Measurements from ENCODE around the gene INTU. TPM values are rescaled to one million over a fixed set of nuclear protein-coding genes. Genes with fewer than 3 reads are reported as not detected.
"Not testable (repeated sequence)": the region's sequence is repeated elsewhere in the genome, so short reads cannot be mapped to it uniquely, and the experiment has no call there.

Gene INTU
- total RNA-seq, 3 donors from 2014 or later (not counting 1 experiment from before 2014, with no cell fraction given) = 0.08 to 0.43 (median 0.16) TPM

DNA sequence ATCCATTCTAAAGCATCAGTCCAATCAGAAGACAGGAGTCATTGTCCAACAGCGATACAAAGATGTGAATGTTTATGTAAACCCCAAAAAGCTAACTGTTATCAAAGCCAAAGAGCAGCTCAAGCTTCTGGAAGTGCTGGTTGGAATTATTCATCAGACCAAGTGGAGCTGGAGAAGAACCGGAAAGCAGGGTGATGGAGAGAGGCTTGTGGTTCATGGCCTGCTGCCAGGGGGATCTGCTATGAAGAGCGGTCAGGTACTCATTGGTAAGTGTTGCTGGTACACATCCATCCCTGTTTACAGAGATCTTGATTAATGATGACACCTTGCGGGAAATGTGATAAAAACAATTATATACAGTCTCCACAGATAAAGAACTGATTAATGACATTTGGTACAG lies 11.0 kb downstream of the INTU start:
- no peak for ATAC-seq
- WGBS (ENCODE audit: insufficient coverage) = 87% methylated on average over 3 of the region's 4 CpGs
- Mint-ChIP-seq H3K36me3 (no peaks in the 10 kb centered on the region), H3K27me3 (ENCODE audit: low read depth in 2 of 2) (peaks cover 0 to 3% of the 10 kb centered on the region in 2 donors), H3K27ac (no peak overlapping the region), H3K4me1 (no peaks in the 10 kb centered on the region), H3K9me3 (peaks cover 0 to 6% of the 10 kb centered on the region in 2 donors), H3K4me3 (no peak overlapping the region)
- H3K27ac ChIP-seq (ENCODE audit: low read length) = no peak overlapping the region
- intact Hi-C loops (cut with micrococcal nuclease) = no loop called here
- H3K4me3 ChIP-seq (ENCODE audit: low read length) = no peak overlapping the region
- H3K4me1 ChIP-seq (ENCODE audit: control insufficient read depth, insufficient read depth, low read length) = no peaks in the 10 kb centered on the region
- H3K36me3 ChIP-seq (ENCODE audit: control insufficient read depth, insufficient read depth, low read length) = no peaks in the 10 kb centered on the region
- TF ChIP-seq, protein P1, sequence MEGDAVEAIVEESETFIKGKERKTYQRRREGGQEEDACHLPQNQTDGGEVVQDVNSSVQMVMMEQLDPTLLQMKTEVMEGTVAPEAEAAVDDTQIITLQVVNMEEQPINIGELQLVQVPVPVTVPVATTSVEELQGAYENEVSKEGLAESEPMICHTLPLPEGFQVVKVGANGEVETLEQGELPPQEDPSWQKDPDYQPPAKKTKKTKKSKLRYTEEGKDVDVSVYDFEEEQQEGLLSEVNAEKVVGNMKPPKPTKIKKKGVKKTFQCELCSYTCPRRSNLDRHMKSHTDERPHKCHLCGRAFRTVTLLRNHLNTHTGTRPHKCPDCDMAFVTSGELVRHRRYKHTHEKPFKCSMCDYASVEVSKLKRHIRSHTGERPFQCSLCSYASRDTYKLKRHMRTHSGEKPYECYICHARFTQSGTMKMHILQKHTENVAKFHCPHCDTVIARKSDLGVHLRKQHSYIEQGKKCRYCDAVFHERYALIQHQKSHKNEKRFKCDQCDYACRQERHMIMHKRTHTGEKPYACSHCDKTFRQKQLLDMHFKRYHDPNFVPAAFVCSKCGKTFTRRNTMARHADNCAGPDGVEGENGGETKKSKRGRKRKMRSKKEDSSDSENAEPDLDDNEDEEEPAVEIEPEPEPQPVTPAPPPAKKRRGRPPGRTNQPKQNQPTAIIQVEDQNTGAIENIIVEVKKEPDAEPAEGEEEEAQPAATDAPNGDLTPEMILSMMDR (IDR thresholded peaks at IDR 0.05) = no peak
- DNase-seq = no peak
- H3K27me3 ChIP-seq (ENCODE audit: control insufficient read depth, insufficient read depth, low read length) = no peaks in the 10 kb centered on the region
- no peaks in the 10 kb centered on the region for H3K9me3 ChIP-seq (ENCODE audit: control insufficient read depth, insufficient read depth, low read length)

DNA sequence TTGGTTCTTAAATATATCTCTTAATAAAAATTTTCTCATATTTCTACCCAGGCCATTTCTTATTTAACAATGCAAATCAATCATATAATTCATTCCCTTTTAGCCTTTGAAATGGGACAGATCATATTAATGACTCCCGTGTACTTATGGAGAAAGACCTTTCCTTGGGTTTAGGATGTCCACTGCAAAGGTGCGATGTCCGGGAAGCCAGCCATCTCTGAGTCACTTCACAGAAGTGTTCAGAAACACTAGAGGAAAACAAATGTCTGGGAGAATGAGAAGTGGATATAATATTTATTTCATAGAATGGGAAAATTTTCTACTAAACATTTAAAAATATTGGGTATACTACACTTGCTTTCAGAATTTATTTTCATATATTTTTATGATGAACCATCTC lies 15.3 kb downstream of the INTU start:
- WGBS (ENCODE audit: insufficient coverage) = 86% methylated on average over 3 of the region's 3 CpGs

DNA sequence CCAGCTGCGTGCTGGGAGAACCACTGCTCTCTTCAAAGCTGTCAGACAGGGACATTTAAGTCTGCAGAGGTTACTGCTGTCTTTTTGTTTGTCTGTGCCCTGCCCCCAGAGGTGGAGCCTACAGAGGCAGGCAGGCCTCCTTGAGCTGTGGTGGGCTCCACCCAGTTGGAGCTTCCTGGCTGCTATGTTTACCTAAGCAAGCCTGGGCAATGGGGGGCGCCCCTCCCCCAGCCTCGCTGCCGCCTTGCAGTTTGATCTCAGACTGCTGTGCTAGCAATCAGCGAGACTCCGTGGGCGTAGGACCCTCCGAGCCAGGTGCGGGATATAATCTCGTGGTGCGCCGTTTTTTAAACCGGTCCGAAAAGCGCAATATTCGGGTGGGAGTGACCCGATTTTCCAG lies 22.8 kb downstream of the INTU start:
- H3K9me3 ChIP-seq (ENCODE audit: control insufficient read depth, insufficient read depth, low read length); H3K27ac ChIP-seq (ENCODE audit: low read length); H3K27me3 ChIP-seq (ENCODE audit: control insufficient read depth, insufficient read depth, low read length); intact Hi-C loops (cut with micrococcal nuclease); H3K36me3 ChIP-seq (ENCODE audit: control insufficient read depth, insufficient read depth, low read length); DNase-seq; H3K27ac Mint-ChIP-seq; H3K4me1 ChIP-seq (ENCODE audit: control insufficient read depth, insufficient read depth, low read length); H3K27me3 Mint-ChIP-seq (ENCODE audit: low read depth in 2 of 2); ATAC-seq; H3K4me1 Mint-ChIP-seq; H3K9me3 Mint-ChIP-seq; H3K36me3 Mint-ChIP-seq; H3K4me3 ChIP-seq (ENCODE audit: low read length); H3K4me3 Mint-ChIP-seq: not testable (repeated sequence)
- WGBS (ENCODE audit: insufficient coverage) = no CpG with 5 or more reads among the region's 17 CpGs

More for the DNA sequence above, 15.3 kb downstream of the INTU start:
- H3K27ac Mint-ChIP-seq = no peak overlapping the region
- intact Hi-C loops (cut with micrococcal nuclease) = no loop called here
- no peaks in the 10 kb centered on the region for H3K36me3 ChIP-seq (ENCODE audit: control insufficient read depth, insufficient read depth, low read length)
- H3K27ac ChIP-seq (ENCODE audit: low read length) = no peak overlapping the region
- peaks cover 0 to 3% of the 10 kb centered on the region in 2 donors for H3K9me3 Mint-ChIP-seq
- H3K27me3 ChIP-seq (ENCODE audit: control insufficient read depth, insufficient read depth, low read length) = no peaks in the 10 kb centered on the region
- TF ChIP-seq, protein P1 (IDR thresholded peaks at IDR 0.05) = no peak
- no peaks in the 10 kb centered on the region for H3K36me3 Mint-ChIP-seq
- no peaks in the 10 kb centered on the region for H3K4me1 ChIP-seq (ENCODE audit: control insufficient read depth, insufficient read depth, low read length)
- DNase-seq = no peak
- H3K4me3 Mint-ChIP-seq = no peak overlapping the region
- no peaks in the 10 kb centered on the region for H3K27me3 Mint-ChIP-seq (ENCODE audit: low read depth in 2 of 2)
- H3K9me3 ChIP-seq (ENCODE audit: control insufficient read depth, insufficient read depth, low read length) = no peaks in the 10 kb centered on the region
- no peak for ATAC-seq
- no peaks in the 10 kb centered on the region for H3K4me1 Mint-ChIP-seq
- H3K4me3 ChIP-seq (ENCODE audit: low read length) = no peak overlapping the region

DNA sequence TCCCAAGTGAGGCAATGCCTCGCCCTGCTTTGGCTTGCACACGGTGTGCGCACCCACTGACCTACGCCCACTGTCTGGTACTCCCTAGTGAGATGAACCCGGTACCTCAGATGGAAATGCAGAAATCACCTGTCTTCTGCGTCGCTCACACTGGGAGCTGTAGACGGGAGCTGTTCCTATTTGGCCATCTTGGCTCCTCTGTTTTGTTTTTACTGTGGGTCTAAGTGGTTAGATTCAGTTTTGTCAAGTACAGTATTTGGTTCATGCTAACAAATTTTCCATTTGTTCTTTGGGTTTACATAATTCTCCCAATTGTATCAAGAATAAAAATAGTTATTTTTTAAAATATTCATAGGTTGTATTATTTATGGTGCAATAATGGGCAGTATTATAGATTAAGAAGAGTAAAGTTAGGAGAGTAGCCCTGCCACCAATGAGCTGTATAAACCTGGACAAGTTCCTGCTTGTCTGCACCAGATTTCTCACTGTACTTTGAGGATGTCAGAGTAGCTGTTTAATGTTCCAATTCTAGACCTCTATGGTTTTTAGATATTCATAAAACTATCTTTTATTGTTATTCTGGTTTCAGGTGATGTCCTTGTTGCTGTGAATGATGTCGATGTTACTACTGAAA lies 23.4 kb downstream of the INTU start:
- Mint-ChIP-seq H3K4me1 (no peaks in the 10 kb centered on the region), H3K27ac (no peak overlapping the region), H3K27me3 (ENCODE audit: low read depth in 2 of 2) (no peaks in the 10 kb centered on the region), H3K9me3 (peaks cover 0 to 2% of the 10 kb centered on the region in 2 donors), H3K36me3 (no peaks in the 10 kb centered on the region), H3K4me3 (no peak overlapping the region)
- H3K27me3 ChIP-seq (ENCODE audit: control insufficient read depth, insufficient read depth, low read length) = no peaks in the 10 kb centered on the region
- ATAC-seq = no peak
- no peaks in the 10 kb centered on the region for H3K4me1 ChIP-seq (ENCODE audit: control insufficient read depth, insufficient read depth, low read length)
- H3K4me3 ChIP-seq (ENCODE audit: low read length) = no peak overlapping the region
- H3K27ac ChIP-seq (ENCODE audit: low read length) = no peak overlapping the region
- TF ChIP-seq, protein P1 (IDR thresholded peaks at IDR 0.05) = no peak
- intact Hi-C loops (cut with micrococcal nuclease) = no loop called here
- no peaks in the 10 kb centered on the region for H3K9me3 ChIP-seq (ENCODE audit: control insufficient read depth, insufficient read depth, low read length)
- 92% methylated on average over 8 of the region's 9 CpGs for WGBS (ENCODE audit: insufficient coverage)
- H3K36me3 ChIP-seq (ENCODE audit: control insufficient read depth, insufficient read depth, low read length) = no peaks in the 10 kb centered on the region
- DNase-seq = no peak

All from natural killer cell (primary cell).